Breast epithelium (tissue), 3 donors: ENCODE results near the gene GPR6.

Experiments used
- POLR2AphosphoS5 ChIP-seq, 3 donors: sonication (generic); formaldehyde crosslinking; IDR thresholded peaks; one replicate each; pipeline ENCODE4 v1.6.1; 2017; ENCODE audit warnings: antibody characterized with exemption in 3 of 3
- TF ChIP-seq, protein P1 (sequence below), 3 donors: fragments of 450-650 bp; IDR thresholded peaks; one replicate each; pipeline ENCODE4 v1.5.1; 2016 to 2017; ENCODE audit warnings: antibody characterized with exemption in 3 of 3, mild to moderate bottlenecking in 3 of 3, moderate library complexity in 3 of 3

DNA sequence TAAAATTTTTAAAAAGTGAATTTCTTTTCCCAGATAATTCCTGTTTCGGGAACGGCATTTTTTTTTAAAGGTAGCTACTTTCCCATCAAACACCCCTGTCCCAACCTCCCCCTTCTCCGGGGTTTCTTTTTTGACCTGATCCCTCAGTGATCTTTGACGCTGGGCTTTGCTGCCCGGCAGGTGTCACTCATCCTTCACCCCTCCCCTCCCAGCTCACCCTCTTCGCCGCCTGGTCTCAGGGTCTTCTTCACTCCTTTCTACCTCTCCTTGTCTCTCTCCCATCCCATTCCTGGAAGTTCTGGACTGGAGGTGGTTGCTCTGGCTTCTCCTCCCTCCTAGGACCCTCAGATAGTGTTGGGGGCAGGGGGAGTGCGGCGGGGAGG lies 329 bp upstream of the GPR6 start:
- TF ChIP-seq, protein P1, sequence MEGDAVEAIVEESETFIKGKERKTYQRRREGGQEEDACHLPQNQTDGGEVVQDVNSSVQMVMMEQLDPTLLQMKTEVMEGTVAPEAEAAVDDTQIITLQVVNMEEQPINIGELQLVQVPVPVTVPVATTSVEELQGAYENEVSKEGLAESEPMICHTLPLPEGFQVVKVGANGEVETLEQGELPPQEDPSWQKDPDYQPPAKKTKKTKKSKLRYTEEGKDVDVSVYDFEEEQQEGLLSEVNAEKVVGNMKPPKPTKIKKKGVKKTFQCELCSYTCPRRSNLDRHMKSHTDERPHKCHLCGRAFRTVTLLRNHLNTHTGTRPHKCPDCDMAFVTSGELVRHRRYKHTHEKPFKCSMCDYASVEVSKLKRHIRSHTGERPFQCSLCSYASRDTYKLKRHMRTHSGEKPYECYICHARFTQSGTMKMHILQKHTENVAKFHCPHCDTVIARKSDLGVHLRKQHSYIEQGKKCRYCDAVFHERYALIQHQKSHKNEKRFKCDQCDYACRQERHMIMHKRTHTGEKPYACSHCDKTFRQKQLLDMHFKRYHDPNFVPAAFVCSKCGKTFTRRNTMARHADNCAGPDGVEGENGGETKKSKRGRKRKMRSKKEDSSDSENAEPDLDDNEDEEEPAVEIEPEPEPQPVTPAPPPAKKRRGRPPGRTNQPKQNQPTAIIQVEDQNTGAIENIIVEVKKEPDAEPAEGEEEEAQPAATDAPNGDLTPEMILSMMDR (IDR thresholded peaks at IDR 0.05) = no peak
- TF ChIP-seq POLR2AphosphoS5 (IDR thresholded peaks at IDR 0.05) = no peak
